ENCODE data around the gene PARD3. TPM values are rescaled to one million over a fixed set of nuclear protein-coding genes. Genes with fewer than 3 reads are reported as not detected.

PARD3 gene
- total RNA-seq, 2 donors from 2014 or later: 31.6 to 41.6 TPM

DNA sequence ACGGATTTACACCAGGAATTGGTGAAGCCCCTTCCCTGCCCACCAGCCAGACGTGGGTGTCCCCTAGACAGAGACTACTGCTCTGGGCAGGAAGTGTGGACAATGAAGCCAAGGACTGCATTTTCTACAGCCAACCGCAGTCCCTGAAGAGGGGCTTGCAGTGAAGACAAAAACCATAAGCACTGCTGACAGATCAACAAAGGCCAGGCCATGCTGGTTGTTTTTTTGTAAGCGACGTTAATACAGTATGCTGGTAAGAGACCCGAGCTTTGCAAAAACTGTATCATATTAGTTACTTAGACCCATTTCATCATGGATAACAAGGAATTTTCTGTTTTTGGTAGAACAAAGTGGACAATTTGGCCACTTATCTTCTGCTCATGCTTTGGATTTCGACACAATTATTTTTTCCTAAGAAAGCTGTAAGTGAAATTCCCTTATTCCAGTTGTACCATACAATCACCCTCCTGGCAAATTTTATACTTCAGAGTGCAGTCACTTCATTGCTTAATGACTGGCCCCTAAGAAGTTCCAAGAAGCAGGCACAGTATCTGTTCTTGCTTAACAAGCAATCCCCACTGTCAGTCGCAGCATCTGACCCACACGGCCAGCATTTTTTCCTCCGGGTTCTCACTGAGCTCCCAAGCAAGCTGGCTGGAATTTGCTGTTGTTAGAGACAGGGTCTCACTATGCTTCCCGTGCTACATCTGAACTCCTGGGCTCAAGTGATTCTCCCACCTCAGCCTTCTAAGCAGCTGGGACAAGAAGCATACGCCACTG is 163.5 kb downstream of the PARD3 start:
- H3K27ac ChIP-seq: no peak overlapping the region
- H3K9me3 ChIP-seq: no peaks in the 10 kb centered on the region
- no peaks in the 10 kb centered on the region for H3K27me3 ChIP-seq
- DNase-seq (ENCODE audit: low spot score): no peak
- TF ChIP-seq CTCF (IDR thresholded peaks at IDR 0.05): no peak
- peaks cover 0 to 26% of the 10 kb centered on the region in 2 donors for H3K4me1 ChIP-seq
- no peak overlapping the region for H3K4me3 ChIP-seq
- no peaks in the 10 kb centered on the region for H3K36me3 ChIP-seq

- no peaks in the 10 kb centered on the region for H3K9me3 ChIP-seq
- no peak for DNase-seq (ENCODE audit: low spot score)
- no peak overlapping the region for H3K27ac ChIP-seq
- peaks cover 0 to 29% of the 10 kb centered on the region in 2 donors for H3K4me1 ChIP-seq
- no peaks in the 10 kb centered on the region for H3K36me3 ChIP-seq
- no peak overlapping the region for H3K4me3 ChIP-seq
- no peak for TF ChIP-seq CTCF (IDR thresholded peaks at IDR 0.05)
- no peaks in the 10 kb centered on the region for H3K27me3 ChIP-seq
Measured at GRCh38 chr10:34650156-34650555, 164.9 kb downstream of the PARD3 start.

- DNase-seq (ENCODE audit: low spot score): no peak
- no peak for TF ChIP-seq CTCF (IDR thresholded peaks at IDR 0.05)
Measured at GRCh38 chr10:34649385-34649784, 165.7 kb downstream of the PARD3 start.

GRCh38 chr10:34648919-34649318 is 166.2 kb downstream of the PARD3 start:
- peaks cover 0 to 39% of the 10 kb centered on the region in 2 donors for H3K4me1 ChIP-seq
- H3K27me3 ChIP-seq: no peaks in the 10 kb centered on the region
- DNase-seq (ENCODE audit: low spot score): no peak
- H3K27ac ChIP-seq: no peak overlapping the region
- TF ChIP-seq CTCF (IDR thresholded peaks at IDR 0.05): no peak
- no peaks in the 10 kb centered on the region for H3K9me3 ChIP-seq
- no peak overlapping the region for H3K4me3 ChIP-seq
- H3K36me3 ChIP-seq: no peaks in the 10 kb centered on the region

More at GRCh38 chr10:34649385-34649784, 165.7 kb downstream of the PARD3 start:
- H3K4me3 ChIP-seq: no peak overlapping the region
- H3K4me1 ChIP-seq: peaks cover 0 to 35% of the 10 kb centered on the region in 2 donors
- no peaks in the 10 kb centered on the region for H3K36me3 ChIP-seq
- H3K9me3 ChIP-seq: no peaks in the 10 kb centered on the region
- H3K27ac ChIP-seq: no peak overlapping the region
- no peaks in the 10 kb centered on the region for H3K27me3 ChIP-seq

DNA sequence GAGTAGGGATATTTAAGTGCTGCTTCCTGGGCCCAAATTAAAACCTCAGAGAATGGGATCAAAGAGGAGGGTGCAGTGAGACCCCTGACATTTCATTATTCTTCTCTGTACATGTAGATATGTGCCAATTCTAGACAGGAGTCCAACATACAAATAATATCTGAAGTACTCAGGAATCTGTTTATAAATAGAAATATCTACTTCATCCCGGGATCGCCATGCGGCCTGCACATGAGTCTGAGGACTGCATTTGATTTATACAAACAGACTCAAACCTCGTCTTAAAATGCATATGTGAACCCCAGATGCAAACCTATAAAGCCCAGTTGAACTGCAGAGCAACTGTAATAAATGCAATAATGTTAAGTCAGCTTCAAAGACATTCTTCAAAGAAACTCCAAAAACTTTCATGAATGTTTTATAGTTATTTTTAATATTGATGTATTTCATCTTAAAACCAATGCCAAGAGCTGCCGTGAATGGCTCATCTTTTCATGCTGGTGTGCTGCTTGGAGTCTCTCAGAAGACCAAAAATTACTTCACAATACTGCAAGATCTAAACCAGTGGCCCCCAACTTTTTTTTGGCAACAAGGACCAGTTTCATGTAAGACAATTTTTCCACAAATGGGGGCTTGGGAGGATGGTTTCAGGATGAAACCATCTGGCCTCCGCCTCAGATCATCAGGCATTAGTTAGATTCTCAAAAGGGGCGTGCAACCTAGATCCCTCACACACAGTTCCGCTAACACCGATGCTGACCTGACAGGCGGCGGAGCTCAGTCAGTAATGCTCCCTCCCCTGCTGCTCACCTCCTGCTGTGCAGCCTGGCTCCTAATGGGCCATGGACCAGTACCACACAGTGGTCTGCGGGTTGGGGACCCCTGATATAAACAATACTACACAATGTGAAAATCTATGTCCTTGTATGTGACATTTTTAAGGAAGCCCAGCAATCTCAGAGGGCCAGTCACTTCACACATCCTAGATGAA is 166.9 kb downstream of the PARD3 start:
- no peak overlapping the region for H3K27ac ChIP-seq
- no peak for TF ChIP-seq CTCF (IDR thresholded peaks at IDR 0.05)

More for the DNA sequence above, 166.9 kb downstream of the PARD3 start:
- Histone ChIP-seq H3K4me1 (peaks cover 0 to 40% of the 10 kb centered on the region in 2 donors), H3K9me3 (no peaks in the 10 kb centered on the region), H3K4me3 (no peak overlapping the region), H3K27me3 (no peaks in the 10 kb centered on the region), H3K36me3 (no peaks in the 10 kb centered on the region)
- DNase-seq (ENCODE audit: low spot score): no peak
